GM12892 (cell line): Measurements from ENCODE around the gene RNASET2.

Experiments used
- DNase-seq: peaks from one replicate; pipeline ENCODE4 v3.0.0; 2011; ENCODE audit not compliant: insufficient read length
- FAIRE-seq: peaks from 2 replicates; lab custom pipeline; 2011; peaks lifted over from hg19 to GRCh38; lab: Jason Lieb, UNC
- POLR2A ChIP-seq: IDR thresholded peaks from 2 replicates; pipeline ENCODE4 v1.6.1; 2011; ENCODE audit warnings: low read depth, low read length, control low read depth
- POLR2AphosphoS5 ChIP-seq: IDR thresholded peaks from 2 replicates; pipeline ENCODE4 v1.6.1; 2011; ENCODE audit warnings: low read depth, low read length, control low read depth
- TAF1 ChIP-seq: IDR thresholded peaks from 2 replicates; pipeline ENCODE4 v1.6.1; 2011; ENCODE audit warnings: low read depth, mild to moderate bottlenecking, control low read depth, low read length, borderline replicate concordance

The RNASET2 gene

DNA sequence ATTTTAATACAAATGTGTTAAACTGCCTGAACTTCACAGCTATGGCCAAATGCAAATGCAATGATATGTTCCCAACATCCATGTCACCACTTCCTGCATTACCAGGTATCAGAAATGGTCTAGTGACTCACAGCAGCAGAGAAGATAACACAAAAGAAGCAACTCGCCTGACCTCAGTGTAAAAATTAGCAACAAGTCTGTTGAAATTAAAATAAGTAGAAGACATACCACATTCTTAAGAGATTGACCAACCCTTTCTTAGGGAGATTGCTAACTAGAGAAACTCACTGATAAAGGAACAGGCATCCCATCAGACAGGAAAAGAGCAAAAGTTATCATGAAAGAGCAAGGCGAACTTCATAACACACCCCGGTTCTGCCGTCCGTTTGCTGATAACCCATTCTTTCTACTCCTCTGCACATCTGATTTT is 45.1 kb downstream of the RNASET2 start:
- TF ChIP-seq TAF1 (no peak), POLR2A (no peak), POLR2AphosphoS5 (no peak)
- DNase-seq (no peak), FAIRE-seq (no peak)

GRCh38 chr6:166910601-166911000 is 45.7 kb downstream of the RNASET2 start:
- FAIRE-seq (no peak), DNase-seq (no peak)
- no peak for TF ChIP-seq TAF1
- TF ChIP-seq POLR2AphosphoS5 = no peak
- no peak for TF ChIP-seq POLR2A

DNA sequence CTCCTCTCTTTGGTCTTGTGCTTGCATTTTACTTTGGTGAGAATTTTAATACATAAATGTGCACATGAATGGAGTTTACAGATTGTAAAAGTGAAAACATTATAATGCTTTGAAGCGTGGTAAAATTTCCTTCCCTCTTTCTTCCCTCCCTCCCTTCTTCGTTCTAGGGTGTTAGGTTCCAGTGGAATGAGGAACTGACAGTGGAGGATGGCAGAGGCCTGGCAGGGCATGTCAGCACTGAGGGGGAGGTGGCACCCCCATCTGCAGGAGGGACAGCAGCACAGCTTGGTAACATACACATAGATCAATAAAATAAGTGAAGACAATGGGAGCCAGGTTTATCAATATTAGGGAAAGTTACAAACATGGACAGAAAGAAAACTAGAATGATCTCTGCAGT is 47.5 kb downstream of the RNASET2 start:
- FAIRE-seq (no peak), DNase-seq (no peak)
- TF ChIP-seq TAF1 = no peak
- no peak for TF ChIP-seq POLR2AphosphoS5
- no peak for TF ChIP-seq POLR2A

DNA sequence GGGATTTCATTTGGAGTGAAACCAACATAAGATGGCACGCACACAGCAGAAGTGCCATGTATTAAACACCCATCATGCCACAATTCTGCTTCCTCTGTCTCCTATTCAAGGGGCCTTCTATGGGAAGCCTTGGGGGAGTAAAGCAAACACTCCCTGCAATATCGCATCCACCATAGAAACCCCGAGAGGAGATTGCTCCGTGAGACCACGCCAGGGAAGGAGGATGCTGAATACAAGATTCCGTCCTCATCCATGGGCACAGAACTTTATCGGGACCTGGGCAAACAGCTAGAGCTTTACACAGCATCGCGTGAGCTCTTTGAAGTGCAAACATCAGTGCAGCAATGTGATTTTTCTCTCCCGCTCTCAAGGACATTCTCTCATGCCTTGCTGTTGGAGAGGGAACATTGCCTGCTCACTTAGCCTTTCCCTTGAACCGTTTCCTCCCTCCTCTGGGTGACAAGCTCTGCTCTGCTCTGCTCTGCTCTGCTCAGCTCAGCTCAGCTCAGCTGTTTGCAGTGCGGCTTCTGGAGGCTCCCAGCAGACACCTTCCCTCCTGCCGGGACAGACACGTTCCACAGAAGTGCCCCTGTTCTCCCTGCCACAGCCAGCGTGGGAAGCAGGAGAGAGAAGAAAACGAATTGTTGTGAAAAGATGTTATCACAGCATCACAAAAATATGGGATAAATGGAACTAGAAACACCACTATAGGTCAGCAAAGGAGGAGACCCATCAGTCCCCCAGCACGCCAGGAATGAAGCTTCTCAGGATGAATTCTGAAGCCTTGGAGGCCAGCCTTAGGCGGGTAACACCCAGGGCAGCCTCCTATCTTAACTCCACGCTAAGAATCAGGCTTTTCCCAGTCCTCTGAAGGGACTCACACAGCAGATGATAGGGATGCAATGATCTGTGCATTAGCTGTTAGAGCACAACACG is 48.2 kb downstream of the RNASET2 start:
- FAIRE-seq (peak; percentile 64), DNase-seq (no peak)
- TF ChIP-seq TAF1 = no peak
- no peak for TF ChIP-seq POLR2AphosphoS5
- TF ChIP-seq POLR2A = no peak

- FAIRE-seq (peak; percentile 93), DNase-seq (peak; percentile 52)
- peak; percentile 47; the same call in 1 of the 2 replicates for TF ChIP-seq POLR2AphosphoS5
- peak; percentile 30; the same call in 1 of the 2 replicates for TF ChIP-seq POLR2A
- TF ChIP-seq TAF1 = peak; percentile 77; the same call in 1 of the 2 replicates
Observed at GRCh38 chr6:166907373-166907841, 48.9 kb downstream of the RNASET2 start.

DNA sequence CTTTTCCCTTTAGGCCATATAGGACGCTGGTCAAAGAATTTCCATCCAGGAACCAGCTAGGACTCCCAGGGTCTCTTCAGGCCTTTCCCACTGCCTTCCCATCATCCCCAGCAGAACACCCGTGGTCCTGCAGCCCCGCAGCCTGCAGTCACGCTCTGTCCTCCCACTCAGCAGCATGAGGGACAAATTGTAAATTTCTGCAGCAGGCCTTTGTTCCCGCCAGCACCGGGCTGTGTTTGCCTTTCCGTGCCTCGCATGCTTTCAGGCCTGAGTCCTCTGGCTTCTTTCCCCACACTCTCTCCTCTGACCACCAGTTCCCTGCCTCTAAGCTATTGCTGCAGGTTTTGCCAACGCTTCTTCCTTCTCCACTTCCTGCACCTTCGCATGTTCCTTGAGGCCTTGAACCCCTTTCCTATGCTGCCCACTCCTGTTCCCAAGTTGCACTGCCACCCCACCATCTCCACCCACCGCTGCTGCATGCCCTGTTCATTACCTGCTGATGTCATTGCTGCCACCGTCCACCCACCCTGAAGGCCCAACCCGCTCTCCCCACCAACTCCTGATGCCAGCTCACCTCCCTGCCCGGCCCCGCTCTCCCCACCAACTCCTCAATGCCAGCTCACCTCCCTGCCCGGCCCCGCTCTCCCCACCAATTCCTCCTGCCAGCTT is 49.8 kb downstream of the RNASET2 start:
- no peak for FAIRE-seq
- TF ChIP-seq POLR2A (no peak), TAF1 (no peak), POLR2AphosphoS5 (no peak)
- DNase-seq = no peak

GRCh38 chr6:166905505-166906134 is 50.7 kb downstream of the RNASET2 start:
- TF ChIP-seq POLR2AphosphoS5 (no peak), TAF1 (no peak), POLR2A (no peak)
- FAIRE-seq (no peak), DNase-seq (no peak)

- FAIRE-seq = no peak
- DNase-seq = no peak
- TF ChIP-seq POLR2AphosphoS5 (no peak), POLR2A (no peak), TAF1 (no peak)
Observed at GRCh38 chr6:166905013-166905412, 51.3 kb downstream of the RNASET2 start.

DNA sequence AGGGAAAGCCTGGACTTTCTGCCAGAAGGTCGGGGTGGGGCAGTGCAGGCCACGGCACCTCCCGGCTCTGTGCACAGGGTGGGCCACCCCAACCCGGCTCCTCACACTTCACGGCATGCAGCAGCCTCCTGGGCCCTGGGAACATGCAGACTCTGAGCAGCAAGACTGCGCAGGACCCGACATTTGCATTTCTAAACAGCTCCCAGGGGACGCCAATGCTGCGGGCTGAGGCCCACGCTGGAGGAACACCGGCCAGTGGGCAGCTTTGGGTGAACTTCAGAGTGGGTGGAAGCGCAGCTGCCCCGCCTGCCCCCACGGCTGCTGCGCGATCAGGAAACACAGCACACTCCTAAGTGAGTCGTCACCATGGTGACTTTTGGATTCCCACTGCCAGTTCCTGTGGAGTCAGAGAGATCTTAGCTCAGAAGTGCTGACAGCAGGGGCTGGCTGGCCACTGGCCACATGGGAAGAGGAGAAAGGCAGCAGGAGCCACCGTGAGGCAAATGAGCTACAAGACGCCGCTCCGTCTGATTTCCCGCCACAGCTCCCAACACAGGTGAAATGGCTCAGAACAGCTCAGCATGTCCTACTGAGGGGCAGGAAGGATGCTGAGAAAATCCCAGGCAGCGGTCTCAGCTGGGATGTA is 52.1 kb downstream of the RNASET2 start:
- FAIRE-seq (no peak), DNase-seq (no peak)
- TF ChIP-seq TAF1 = no peak
- TF ChIP-seq POLR2A = no peak
- TF ChIP-seq POLR2AphosphoS5 = no peak

GRCh38 chr6:166903500-166903899 is 52.9 kb downstream of the RNASET2 start:
- no peak for FAIRE-seq
- TF ChIP-seq POLR2A (no peak), TAF1 (no peak), POLR2AphosphoS5 (no peak)
- DNase-seq = no peak

DNA sequence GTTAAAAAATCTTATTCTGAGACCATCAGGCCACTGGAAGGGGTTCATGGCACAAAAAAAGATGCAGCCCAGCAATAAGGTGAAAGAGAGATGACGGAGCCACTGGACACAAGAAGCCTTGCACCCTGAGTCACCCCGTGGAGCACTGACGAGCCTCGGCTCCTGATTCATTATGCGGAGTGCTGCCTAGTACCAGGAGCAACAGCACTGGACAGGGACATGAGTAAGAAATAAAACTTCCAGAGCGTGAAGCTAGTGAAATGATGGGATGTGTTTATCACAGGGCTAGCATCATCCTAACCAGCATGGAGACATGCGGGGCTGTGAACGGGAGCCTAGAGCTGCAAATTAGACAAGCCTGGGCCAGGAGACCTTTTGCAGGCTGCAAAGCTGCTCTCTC is 53.3 kb downstream of the RNASET2 start:
- FAIRE-seq (no peak), DNase-seq (no peak)
- TF ChIP-seq POLR2A (no peak), POLR2AphosphoS5 (no peak)
